ENCODE measurements around the gene FCGBP.

GRCh38 chr19:39906820-39907611, 27.4 kb downstream of the FCGBP start:
- TF ChIP-seq POLR2A (IDR thresholded peaks at IDR 0.05; ENCODE audit: low read length), result no peak
- no peak for TF ChIP-seq GATA1 (IDR thresholded peaks at IDR 0.05; ENCODE audit: low read depth, low read length)
